ENCODE results near the gene COMMD9.
A peak's percentile ranks its signal among the peaks of the same experiment; 100 is the strongest.

DNA sequence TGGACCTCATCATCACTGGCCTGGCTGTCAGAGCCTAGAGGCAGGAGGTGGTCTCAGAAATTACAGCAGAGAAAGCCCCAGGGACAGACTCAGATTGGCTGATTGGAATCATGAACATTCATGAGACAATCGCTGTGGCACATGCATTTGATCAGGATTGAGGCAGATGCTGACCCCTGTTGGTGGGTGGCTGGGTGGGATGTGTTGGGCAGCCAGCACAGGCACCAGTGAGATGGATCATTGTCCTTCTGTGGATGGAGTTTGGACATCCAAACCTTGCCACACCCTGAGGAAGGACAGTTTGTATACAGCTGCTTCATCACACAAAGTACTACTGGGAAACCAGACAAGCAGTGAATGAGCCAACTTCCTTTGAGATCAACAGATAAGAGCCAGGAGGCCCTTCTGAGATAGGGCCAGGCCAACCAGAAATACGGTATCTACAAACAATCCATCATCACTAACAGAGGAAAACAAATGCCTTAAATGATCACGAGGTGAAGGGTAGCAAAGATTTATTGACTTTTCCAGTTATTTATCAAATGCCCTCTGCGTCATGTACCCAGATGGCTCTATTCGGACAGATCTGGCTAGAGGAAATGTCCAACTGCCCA is 17.3 kb downstream of the COMMD9 start:
- TF ChIP-seq CTCF (conservative IDR thresholded peaks at IDR 0.05; ENCODE audit: low read length) = peak; percentile 40
- no peak for TF ChIP-seq EZH2phosphoT487 (IDR thresholded peaks at IDR 0.05; ENCODE audit: borderline replicate concordance)
